ENCODE measurements around the gene LBP.
A peak's percentile ranks its signal among the peaks of the same experiment; 100 is the strongest.
"Not testable (repeated sequence)": the region's sequence is repeated elsewhere in the genome, so short reads cannot be mapped to it uniquely, and the experiment has no call there.

LBP gene, protein sequence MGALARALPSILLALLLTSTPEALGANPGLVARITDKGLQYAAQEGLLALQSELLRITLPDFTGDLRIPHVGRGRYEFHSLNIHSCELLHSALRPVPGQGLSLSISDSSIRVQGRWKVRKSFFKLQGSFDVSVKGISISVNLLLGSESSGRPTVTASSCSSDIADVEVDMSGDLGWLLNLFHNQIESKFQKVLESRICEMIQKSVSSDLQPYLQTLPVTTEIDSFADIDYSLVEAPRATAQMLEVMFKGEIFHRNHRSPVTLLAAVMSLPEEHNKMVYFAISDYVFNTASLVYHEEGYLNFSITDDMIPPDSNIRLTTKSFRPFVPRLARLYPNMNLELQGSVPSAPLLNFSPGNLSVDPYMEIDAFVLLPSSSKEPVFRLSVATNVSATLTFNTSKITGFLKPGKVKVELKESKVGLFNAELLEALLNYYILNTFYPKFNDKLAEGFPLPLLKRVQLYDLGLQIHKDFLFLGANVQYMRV

GRCh38 chr20:38346247-38346651 lies at the start of gene LBP:
TSS of gene LBP (plus strand) at chr20:38346482. CDS start at chr20:38346517, 35 bp downstream.
- no peak for DNase-seq

DNA sequence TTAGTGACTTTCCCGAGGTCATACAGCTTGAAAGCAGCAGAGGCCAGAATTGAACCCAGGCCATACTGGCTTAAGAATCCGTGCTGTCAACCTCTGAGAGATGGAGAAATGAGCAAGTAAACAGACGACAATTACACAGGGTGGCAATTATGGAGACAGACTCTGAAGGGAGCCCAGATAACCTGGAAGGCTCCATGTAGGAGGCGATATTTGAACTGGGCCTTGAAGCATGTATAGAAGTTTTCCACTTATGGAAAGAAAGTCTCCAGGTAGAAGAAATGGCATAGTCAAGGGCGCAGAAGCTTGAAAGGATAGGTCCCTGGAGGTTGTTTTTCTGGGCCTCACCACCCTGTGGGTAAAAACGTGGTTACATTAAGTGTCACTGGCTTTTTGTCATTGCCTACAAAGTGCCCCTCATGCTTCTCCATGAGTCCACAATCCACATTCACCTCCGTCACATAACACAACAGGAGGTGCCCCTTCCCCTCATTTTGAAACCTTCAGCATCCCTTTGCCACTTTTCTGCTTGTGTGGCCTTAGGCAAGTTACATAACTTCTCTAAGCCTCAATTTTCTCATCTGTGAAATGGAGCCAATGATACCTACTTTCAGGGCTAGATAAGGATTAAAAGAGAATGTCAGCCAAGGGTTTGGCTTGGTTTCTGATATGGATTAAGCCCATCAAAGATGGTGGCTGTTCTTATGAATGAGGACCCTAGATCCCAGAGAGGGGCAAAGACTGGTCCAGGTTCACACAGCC lies 48.2 kb upstream of the LBP start:
- no peak for DNase-seq

GRCh38 chr20:38298768-38299288 lies 47.5 kb upstream of the LBP start:
- peak; percentile 65 for DNase-seq

- no peak for DNase-seq
These were observed 46.3 kb upstream of the LBP start for GRCh38 chr20:38299963-38300362.

DNA sequence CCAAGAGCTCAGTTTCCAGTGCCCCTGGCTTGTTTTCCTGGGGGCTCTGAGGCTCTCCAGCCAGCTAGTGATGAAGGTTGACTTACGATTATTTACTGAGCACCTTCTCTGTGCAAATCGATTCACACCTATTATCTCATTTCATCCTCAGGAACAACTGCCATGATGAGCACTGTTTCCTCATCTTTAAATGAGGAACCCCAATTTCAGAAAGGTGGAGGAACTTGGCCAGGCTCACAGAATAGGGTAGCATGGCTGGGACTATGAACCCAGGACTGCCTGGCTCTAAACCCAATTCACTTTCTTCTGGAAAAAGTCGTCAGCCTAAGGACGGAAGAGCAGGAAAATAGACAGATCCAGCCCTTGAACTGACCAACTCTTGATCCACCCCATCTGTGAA lies 45.8 kb upstream of the LBP start:
- DNase-seq, result no peak

DNA sequence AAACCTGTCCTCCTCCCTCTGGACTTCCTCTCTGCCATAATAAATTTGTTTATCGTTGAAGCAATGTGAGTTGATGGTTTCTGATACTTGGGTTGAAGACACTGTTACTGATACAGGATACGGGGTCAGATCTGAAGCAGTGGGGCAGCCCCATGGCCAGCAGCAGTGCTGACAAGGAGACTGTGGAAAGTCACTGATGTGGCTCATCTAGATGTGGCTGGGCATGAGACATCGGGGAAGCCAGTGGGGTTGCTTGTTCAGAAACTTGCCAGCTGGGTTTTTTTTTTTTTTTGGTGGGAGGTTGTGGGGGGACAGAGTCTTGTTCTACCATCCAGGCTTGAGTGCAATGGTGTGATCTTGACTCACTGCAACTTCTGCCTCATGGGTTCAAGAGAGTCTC lies 45.0 kb upstream of the LBP start:
- DNase-seq, result no peak

GRCh38 chr20:38302786-38303185 lies 43.5 kb upstream of the LBP start:
- DNase-seq, result no peak

DNA sequence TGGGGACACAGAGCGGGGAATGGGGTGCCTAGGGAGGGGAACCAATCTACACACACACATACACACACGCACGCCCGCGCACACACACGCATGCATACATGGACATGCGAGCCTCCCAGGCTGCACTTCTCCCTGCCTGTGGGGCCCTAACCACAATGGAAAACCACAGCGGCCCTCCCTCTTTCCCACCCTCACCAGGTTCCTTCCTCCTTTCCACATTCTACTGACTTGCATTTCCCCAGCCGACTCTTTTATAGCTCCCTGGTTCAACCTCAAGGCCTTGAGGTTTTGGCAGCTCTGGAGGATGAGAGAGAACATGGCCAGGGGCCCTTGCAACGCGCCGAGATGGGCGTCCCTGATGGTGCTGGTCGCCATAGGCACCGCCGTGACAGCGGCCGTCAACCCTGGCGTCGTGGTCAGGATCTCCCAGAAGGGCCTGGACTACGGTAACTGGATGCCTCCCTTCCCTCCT lies 42.3 kb upstream of the LBP start, which contains the start of gene BPI:
TSS of gene BPI (plus strand) at position 249 of the 472 bp plus-strand sequence. CDS start at position 317, 68 bp downstream.
- DNase-seq, result peak; percentile 71

DNA sequence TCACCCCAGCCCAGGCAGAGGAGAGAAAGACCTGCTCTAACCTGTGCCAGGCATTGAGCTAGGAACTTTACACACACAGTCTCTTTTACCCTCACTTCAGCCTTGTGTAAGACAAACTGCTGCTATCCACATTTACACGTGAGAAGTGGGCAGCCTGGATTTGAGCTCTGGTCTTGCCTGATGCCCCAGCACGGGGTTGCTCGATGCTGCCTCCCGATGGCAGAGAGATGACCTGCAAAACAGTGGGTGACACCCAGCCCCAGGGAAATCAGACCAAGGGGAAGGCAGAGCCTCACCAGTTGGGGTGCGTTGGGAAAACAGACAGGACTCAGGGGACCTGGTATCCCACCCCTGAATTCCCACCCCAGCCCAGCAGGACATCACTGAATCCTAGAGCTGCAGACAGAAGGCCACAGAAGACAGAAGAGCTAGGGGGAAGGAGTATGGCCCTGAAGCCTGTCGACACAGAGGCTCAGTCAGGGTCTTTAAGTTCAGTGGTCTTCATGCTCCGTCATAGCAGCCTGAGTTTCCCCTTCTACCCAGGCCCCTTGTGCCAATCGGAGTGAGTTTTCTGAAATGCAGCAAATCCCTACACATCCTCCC lies 41.3 kb upstream of the LBP start:
- DNase-seq, result peak; percentile 74

GRCh38 chr20:38305541-38305940 lies 40.7 kb upstream of the LBP start:
- no peak for DNase-seq

DNA sequence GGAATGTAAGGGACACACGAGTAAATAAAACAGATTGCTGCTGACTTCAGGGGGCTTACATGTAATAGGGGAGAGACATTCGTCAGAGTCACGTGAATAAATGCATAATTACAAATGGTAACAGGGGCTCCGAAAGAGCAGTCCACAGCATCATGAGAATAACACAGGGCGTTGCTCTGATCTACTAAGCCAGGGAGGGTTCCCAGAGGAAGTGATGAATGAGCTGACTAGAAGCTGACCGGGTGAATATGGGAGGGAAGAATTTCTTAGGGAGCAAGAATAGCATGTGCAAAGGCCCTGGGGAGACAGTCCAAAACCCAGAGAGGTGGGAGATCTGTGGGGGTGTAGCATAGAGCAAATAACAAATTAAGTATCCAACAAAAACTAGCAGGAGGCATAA lies 39.9 kb upstream of the LBP start:
- no peak for DNase-seq

GRCh38 chr20:38307371-38308046 lies 38.8 kb upstream of the LBP start:
- no peak for DNase-seq

DNA sequence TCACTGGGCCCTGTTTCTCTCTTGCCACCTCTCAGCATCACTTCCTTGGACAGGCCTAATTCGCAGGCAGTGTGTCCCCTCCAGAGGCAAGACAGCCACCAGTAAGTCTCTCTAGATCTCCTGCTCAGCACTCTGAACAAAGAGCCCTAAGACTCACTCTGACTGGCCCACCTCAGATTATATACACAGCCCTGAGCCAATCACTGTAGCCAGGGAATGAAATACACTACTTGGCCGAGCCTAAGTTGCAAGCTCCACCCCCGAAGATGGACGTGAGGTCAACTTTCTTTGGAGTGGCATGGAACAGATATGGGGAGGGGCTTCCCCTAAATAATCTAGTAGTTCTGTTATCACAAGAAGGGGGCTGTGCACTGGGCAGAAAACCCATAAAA lies 38.2 kb upstream of the LBP start:
- DNase-seq, result no peak

GRCh38 chr20:38308447-38308846 lies 37.8 kb upstream of the LBP start:
- no peak for DNase-seq

- DNase-seq, result no peak
These were observed 35.2 kb upstream of the LBP start for GRCh38 chr20:38311091-38311490.

DNA sequence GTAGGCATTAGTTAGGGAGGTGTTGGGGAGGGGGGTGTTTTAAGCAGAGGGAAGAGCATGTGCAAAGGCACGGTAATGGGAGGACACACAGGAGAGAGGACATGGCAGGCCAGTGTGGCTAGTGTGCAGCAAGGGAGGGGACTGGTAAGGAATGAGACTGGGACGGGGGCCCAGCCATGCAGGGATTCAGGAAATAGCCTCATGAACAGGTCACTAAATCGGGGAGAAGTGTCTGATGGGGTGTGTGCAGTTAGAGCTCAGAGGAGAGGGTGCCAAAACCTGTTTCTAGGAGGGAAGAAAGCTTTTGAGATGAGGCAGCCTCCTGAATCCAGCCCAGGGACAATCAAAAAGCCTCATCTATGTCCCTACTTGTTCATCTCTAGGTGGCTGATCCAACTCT lies 34.8 kb upstream of the LBP start:
- no peak for DNase-seq

DNA sequence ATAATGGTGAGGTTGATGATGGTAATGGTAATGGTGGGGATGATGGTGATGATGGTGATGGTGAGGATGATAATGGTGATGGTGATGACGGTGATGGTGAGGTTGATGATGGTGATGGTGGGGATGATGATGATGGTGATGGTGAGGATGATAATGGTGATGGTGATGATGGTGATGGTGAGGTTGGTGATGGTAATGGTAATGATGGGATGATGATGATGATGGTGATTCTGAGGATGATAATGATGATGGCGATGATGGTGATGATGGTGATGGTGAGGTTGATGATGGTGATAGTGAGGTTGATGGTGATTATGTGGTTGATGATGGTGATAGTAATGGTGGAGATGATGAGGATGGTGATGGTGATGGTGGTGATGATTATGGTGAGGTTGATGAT lies 32.6 kb upstream of the LBP start:
- DNase-seq, result no peak

GRCh38 chr20:38314350-38314749 lies 31.9 kb upstream of the LBP start:
- DNase-seq, result not testable (repeated sequence)

GRCh38 chr20:38315290-38315966 lies 30.9 kb upstream of the LBP start:
- no peak for DNase-seq

- DNase-seq, result no peak
These were observed 29.9 kb upstream of the LBP start for GRCh38 chr20:38316341-38316740.

GRCh38 chr20:38317422-38317821 lies 28.9 kb upstream of the LBP start:
- DNase-seq, result no peak

GRCh38 chr20:38320221-38320620 lies 26.1 kb upstream of the LBP start:
- no peak for DNase-seq
